AG09309 (cell line): ENCODE data around the gene RNF10.
"Not testable (repeated sequence)": the region's sequence is repeated elsewhere in the genome, so short reads cannot be mapped to it uniquely, and the experiment has no call there.

Source experiments
- DNase-seq: peaks from one replicate; pipeline ENCODE4 v3.0.0-alpha.2; 2010; ENCODE audit warnings: low read depth
- H3K4me3 ChIP-seq: 2 replicates; pipeline ENCODE4 v1.5.1; 2011; ENCODE audit warnings: mild to moderate bottlenecking, low read depth, low read length, moderate library complexity; ENCODE audit not compliant: control insufficient read depth
- CTCF ChIP-seq: IDR thresholded peaks from 2 replicates; pipeline ENCODE4 v1.5.1; 2011; ENCODE audit warnings: mild to moderate bottlenecking, low read depth, low read length, inconsistent platforms; ENCODE audit not compliant: insufficient read depth, control insufficient read depth; ENCODE audit errors: missing control alignments

RNF10 gene

GRCh38 chr12:120529641-120530417 is 4.3 kb upstream of the RNF10 start:
- DNase-seq: no peak
- peak; percentile 18 for TF ChIP-seq CTCF
- peak overlapping the region; percentile 85 for H3K4me3 ChIP-seq

GRCh38 chr12:120530418-120530761 is 3.8 kb upstream of the RNF10 start:
- DNase-seq: not testable (repeated sequence)
- H3K4me3 ChIP-seq: peak overlapping the region; percentile 85; the same call in 1 of the 2 replicates

GRCh38 chr12:120532701-120533238 is 1.4 kb upstream of the RNF10 start:
- H3K4me3 ChIP-seq: no peak overlapping the region
- no peak for DNase-seq
- TF ChIP-seq CTCF: no peak

- TF ChIP-seq CTCF: no peak
- peak overlapping the region; percentile 71 for H3K4me3 ChIP-seq
- DNase-seq: peak; percentile 28
These were observed 823 bp downstream of the RNF10 start for GRCh38 chr12:120534703-120535655.

- no peak for DNase-seq
- H3K4me3 ChIP-seq: peak overlapping the region; percentile 71
- no peak for TF ChIP-seq CTCF
These were observed 2.1 kb downstream of the RNF10 start for GRCh38 chr12:120536064-120536791.

GRCh38 chr12:120537856-120538220 is 3.7 kb downstream of the RNF10 start:
- no peak for TF ChIP-seq CTCF
- no peak overlapping the region for H3K4me3 ChIP-seq

More at GRCh38 chr12:120537856-120538220, 3.7 kb downstream of the RNF10 start:
- no peak for DNase-seq
